Pancreas (tissue), 10 donors: Measurements from ENCODE around the gene CDC37L1. TPM values are rescaled to one million over a fixed set of nuclear protein-coding genes. Genes with fewer than 3 reads are reported as not detected.
"Not testable (repeated sequence)": the region's sequence is repeated elsewhere in the genome, so short reads cannot be mapped to it uniquely, and the experiment has no call there.

ENCODE experiments used
- ATAC-seq, 4 donors: fragments of 200-7000 bp; cut with Tn5 transposase; one replicate each; pipeline versions ENCODE4 v1.8.0 to v1.9.1; 2020; ENCODE audit warnings: mild to moderate bottlenecking in 4 of 4, moderate library complexity in 4 of 4
- DNase-seq, 6 donors: peaks; one replicate each; pipeline ENCODE4 v3.0.0-alpha.2; 2020
- FAIRE-seq: peaks from 2 replicates; lab custom pipeline; 2012; peaks lifted over from hg19 to GRCh38; lab: Jason Lieb, UNC
- H3K27ac ChIP-seq, 4 donors: fragments of 200-600 bp; sonication (generic); 1 replicate in 3 of 4; 2 replicates in 1 of 4; pipeline versions ENCODE4 v1.5.0 to v1.8.0; 2020
- H3K27me3 ChIP-seq, 4 donors: fragments of 200-600 bp; one replicate each; pipeline ENCODE4 v1.8.0; 2021
- H3K36me3 ChIP-seq, 3 donors: fragments of 200-600 bp; sonication (generic) in 1 of 3; one replicate each; pipeline versions ENCODE4 v1.5.0 to v1.8.0; 2020 to 2021
- H3K4me1 ChIP-seq, 3 donors: fragments of 200-600 bp; one replicate each; pipeline ENCODE4 v1.8.0; 2021
- H3K4me3 ChIP-seq, 4 donors: fragments of 200-600 bp; sonication (generic) in 2 of 4; one replicate each; pipeline versions ENCODE4 v1.5.0 to v1.8.0; 2020 to 2021
- H3K9me3 ChIP-seq, 4 donors: fragments of 200-600 bp; one replicate each; pipeline ENCODE4 v1.8.0; 2021
- WGBS, 2 donors: extraction: QIAGEN DNeasy Blood & Tissue Kit; methylation state at CpG; one replicate each; pipeline ENCODE4 v1.1.7; 2013; 5-methylcytosine and 5-hydroxymethylcytosine counted together
- intact Hi-C, 3 donors: fragments of 100-400 bp; cut with DNase I; formaldehyde crosslinking; loops; one replicate each; pipeline versions ENCODE4 v1.11.1 to v1.14.2; 2022
- polyA plus RNA-seq, 2 donors: library from polyadenylated mRNA; stranded (reverse); fragments of 200-250 nt; gene quantifications; one replicate each; pipeline ENCODE4 v1.2.3, GENCODE V29; 2013
- total RNA-seq, 6 donors: library from RNA; stranded (reverse); fragmentation: NEBNext Ultra II Directional in 4 of 6; extraction: Animal tissue kit (Norgen Biotek cat#: 25700) in 4 of 6; gene quantifications; one replicate each; pipeline versions ENCODE4 v1.2.1 to v1.2.4, GENCODE V29; 2021 to 2023
- TF ChIP-seq, protein P1 (sequence below), 4 donors: fragments of 200-600 bp; sonication (generic) in 3 of 4; IDR thresholded peaks; one replicate each; pipeline versions ENCODE4 v1.5.0 to v1.8.0; 2021; ENCODE audit warnings: antibody characterized with exemption in 4 of 4
- donor health status: healthy with polysubstance abuse.
- donor health status: DM: no; HTN: no; CAD: no; lungs with moderate emphysema.
- donor health status: DM: no; HTN: no; CAD: no.
- donor health status: control.
- donor health status: control.
- donor health status: Bipolar disorder and iron deficiency.
- donor health status: DM: yes; HTN: yes; CAD: no.
- donor health status: DM: no; HTN: no; CAD: no.
- donor health status: DM: no; HTN: no; CAD: no.
- donor health status: DM: yes; HTN: yes; CAD: no.

CDC37L1 gene
- total and polyA plus RNA-seq, 8 donors = 5.4 to 13.4 (median 11.0) TPM

DNA sequence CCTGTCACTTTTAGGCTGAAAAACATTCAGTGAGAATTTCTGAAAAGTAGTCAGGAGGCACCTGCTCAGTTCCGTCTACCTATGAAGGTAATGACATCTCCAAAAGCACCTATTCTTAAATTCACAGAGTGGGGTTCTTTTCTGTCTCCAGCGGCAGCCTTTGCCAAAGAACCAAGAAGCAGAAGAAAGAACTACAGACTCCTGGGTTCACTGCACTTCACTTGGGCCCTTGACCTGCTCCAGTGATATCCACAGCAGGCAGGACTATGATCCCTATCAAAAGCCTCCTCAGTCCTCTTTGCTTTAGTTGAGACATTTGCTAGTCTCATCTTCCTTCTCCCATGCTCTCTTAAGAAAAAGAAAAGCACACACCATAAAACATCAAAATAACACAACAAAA, 37.0 kb upstream of the CDC37L1 start:
- ATAC-seq = no peak

DNA sequence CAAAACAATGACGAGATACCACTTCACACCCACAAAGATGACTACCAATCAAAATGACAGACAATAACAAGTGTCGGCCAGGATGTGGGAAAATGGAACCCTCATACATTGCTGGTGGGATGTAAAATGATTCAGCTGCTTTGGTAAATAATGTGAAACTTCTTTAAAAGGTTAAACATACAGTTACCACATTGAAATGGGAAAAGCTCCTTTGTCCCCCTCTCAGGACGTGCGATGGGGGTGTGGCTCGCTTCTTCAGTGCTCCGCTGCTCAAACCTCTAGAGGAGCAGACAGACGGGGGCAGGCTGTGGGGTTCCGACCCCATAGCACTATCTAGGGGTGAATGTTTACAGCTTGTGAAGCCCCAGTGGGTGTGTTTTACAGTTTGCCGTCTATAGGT, 25.3 kb upstream of the CDC37L1 start:
- no peak overlapping the region for H3K27ac ChIP-seq
- TF ChIP-seq, protein P1, sequence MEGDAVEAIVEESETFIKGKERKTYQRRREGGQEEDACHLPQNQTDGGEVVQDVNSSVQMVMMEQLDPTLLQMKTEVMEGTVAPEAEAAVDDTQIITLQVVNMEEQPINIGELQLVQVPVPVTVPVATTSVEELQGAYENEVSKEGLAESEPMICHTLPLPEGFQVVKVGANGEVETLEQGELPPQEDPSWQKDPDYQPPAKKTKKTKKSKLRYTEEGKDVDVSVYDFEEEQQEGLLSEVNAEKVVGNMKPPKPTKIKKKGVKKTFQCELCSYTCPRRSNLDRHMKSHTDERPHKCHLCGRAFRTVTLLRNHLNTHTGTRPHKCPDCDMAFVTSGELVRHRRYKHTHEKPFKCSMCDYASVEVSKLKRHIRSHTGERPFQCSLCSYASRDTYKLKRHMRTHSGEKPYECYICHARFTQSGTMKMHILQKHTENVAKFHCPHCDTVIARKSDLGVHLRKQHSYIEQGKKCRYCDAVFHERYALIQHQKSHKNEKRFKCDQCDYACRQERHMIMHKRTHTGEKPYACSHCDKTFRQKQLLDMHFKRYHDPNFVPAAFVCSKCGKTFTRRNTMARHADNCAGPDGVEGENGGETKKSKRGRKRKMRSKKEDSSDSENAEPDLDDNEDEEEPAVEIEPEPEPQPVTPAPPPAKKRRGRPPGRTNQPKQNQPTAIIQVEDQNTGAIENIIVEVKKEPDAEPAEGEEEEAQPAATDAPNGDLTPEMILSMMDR (IDR thresholded peaks at IDR 0.05) = no peak
- H3K9me3 ChIP-seq = no peaks in the 10 kb centered on the region
- no peaks in the 10 kb centered on the region for H3K27me3 ChIP-seq
- DNase-seq (no peak), FAIRE-seq (no peak), ATAC-seq (no peak)
- H3K36me3 ChIP-seq = peaks cover 0 to 8% (median 0%) of the 10 kb centered on the region in 3 donors
- WGBS, 2 donors = 90 to 91% methylated on average over 9 of the region's 9 CpGs
- no peak overlapping the region for H3K4me3 ChIP-seq
- intact Hi-C loops = no loop called here
- peaks cover 3 to 20% (median 7%) of the 10 kb centered on the region in 3 donors for H3K4me1 ChIP-seq

More for the DNA sequence above, 37.0 kb upstream of the CDC37L1 start:
- WGBS, 2 donors = 90 to 92% methylated on average over 2 of the region's 2 CpGs
- no peak for FAIRE-seq
- no peaks in the 10 kb centered on the region for H3K4me1 ChIP-seq
- no peak overlapping the region for H3K4me3 ChIP-seq
- DNase-seq = no peak
- TF ChIP-seq, protein P1 (IDR thresholded peaks at IDR 0.05) = no peak
- H3K27me3 ChIP-seq = no peaks in the 10 kb centered on the region
- intact Hi-C loops = no loop called here
- no peak overlapping the region for H3K27ac ChIP-seq
- H3K36me3 ChIP-seq = no peaks in the 10 kb centered on the region
- no peaks in the 10 kb centered on the region for H3K9me3 ChIP-seq

DNA sequence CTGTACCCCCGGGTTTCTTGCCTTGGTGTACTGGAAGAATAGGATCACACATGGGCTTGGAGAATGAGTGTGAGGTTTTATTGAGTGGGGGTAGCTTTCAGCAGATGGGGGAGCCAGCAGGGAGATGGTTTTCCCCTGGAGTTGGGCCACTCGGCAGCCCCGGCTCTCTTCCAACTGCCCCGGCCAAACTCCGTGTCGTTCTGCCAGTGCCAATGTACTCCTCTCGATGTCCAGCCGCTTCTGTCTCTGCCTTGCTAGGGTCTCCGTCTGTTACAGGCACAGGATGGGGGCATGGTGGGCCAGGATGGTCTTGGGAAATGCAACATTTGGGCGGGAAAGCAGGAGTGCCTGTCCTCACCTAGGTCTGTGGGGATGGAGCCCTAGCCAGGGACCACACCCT, 24.8 kb upstream of the CDC37L1 start:
- Histone ChIP-seq H3K4me1 (peaks cover 3 to 20% (median 7%) of the 10 kb centered on the region in 3 donors), H3K27me3 (no peaks in the 10 kb centered on the region), H3K27ac (no peak overlapping the region), H3K36me3 (peaks cover 0 to 8% (median 0%) of the 10 kb centered on the region in 3 donors), H3K4me3 (no peak overlapping the region), H3K9me3 (no peaks in the 10 kb centered on the region)
- no peak for DNase-seq
- intact Hi-C loops = no loop called here
- no peak for ATAC-seq
- WGBS, 2 donors = 94 to 95% methylated on average over 10 of the region's 10 CpGs
- no peak for FAIRE-seq
- TF ChIP-seq, protein P1 (IDR thresholded peaks at IDR 0.05) = no peak

DNA sequence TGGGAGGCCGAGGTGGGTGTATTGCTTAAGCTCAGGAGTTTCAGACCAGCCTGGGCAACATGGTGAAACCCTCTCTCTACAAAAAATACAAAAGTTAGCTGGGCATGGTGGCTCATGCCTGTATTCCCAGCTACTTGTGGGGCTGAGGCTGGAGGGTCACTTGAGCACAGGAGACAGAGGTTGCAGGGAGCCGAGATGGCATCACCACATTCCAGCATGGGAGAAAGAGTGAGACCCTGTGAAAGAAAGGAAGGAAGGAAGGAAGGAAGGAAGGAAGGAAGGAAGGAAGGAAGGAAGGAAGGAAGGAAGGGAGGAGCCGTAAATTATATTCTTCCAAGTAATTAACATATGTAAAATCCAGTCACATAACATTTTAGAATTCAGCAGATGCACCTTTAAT, 23.2 kb upstream of the CDC37L1 start:
- DNase-seq, FAIRE-seq, H3K4me3 ChIP-seq, H3K9me3 ChIP-seq, H3K27me3 ChIP-seq, H3K36me3 ChIP-seq, intact Hi-C loops, H3K27ac ChIP-seq, ATAC-seq: not testable (repeated sequence)
- WGBS, 2 donors = 89 to 90% methylated on average over 3 of the region's 3 CpGs
- peaks cover 3 to 20% (median 7%) of the 10 kb centered on the region in 3 donors for H3K4me1 ChIP-seq

DNA sequence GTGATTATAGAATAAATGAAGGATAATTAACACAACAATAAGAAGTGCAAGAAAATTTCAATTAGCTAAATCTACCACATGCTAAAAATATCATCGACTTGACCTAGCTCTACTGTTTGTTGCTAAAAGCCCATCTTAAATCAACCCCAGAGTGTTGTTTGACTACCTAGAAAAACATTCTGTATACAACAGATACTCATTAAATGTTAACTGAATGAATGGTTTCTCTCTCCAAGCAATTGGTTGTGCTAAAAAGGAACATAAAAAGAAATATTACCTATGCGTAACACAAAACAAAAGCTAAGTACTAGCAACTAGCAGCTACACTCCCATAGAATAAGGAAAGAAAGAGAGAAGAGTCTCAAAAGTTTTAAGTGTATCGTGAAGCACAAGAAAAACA, 22.7 kb upstream of the CDC37L1 start:
- no peak for ATAC-seq

More for the DNA sequence above, 22.7 kb upstream of the CDC37L1 start:
- no peaks in the 10 kb centered on the region for H3K9me3 ChIP-seq
- no peak overlapping the region for H3K4me3 ChIP-seq
- H3K4me1 ChIP-seq = peaks cover 6 to 24% (median 7%) of the 10 kb centered on the region in 3 donors
- TF ChIP-seq, protein P1 (IDR thresholded peaks at IDR 0.05) = no peak
- no peak overlapping the region for H3K27ac ChIP-seq
- peaks cover 0 to 8% (median 0%) of the 10 kb centered on the region in 3 donors for H3K36me3 ChIP-seq
- WGBS, 2 donors = 91 to 95% methylated on average over 3 of the region's 3 CpGs
- no peaks in the 10 kb centered on the region for H3K27me3 ChIP-seq
- no peak for FAIRE-seq
- DNase-seq = no peak
- intact Hi-C loops = no loop called here
